ENCODE measurements around the gene TMEM203. TPM values are rescaled to one million over a fixed set of nuclear protein-coding genes. Genes with fewer than 3 reads are reported as not detected.

TMEM203 gene
- polyA plus RNA-seq, 12 donors, result 20.7 to 39.2 (median 31.1) TPM; not detected in 1

DNA sequence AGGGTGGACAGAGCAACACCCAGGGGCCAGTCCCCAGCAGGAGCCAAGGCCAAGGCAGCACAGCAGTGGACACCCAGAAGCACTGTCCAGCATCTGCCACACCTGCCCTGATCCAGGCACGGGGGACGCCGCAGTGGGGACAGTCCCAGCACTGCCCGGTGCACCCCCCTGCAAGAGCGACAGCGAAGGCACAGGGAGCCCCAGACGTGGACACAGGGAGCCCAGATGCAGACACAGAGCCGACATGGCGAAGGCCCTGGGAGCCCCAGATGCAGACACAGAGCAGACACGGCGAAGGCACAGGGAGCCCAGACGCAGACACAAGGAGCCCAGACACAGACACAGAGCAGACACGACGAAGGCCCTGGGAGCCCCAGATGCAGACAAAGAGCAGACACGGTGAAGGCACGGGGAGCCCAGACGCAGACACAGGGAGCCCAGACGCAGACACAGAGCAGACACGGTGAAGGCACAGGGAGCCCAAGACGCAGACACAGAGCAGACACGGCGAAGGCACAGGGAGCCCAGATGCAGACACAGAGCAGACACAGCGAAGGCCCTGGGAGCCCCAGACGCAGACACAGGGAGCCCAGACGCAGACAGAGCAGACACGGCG, 21.4 kb downstream of the TMEM203 start:
- no peak for DNase-seq

DNA sequence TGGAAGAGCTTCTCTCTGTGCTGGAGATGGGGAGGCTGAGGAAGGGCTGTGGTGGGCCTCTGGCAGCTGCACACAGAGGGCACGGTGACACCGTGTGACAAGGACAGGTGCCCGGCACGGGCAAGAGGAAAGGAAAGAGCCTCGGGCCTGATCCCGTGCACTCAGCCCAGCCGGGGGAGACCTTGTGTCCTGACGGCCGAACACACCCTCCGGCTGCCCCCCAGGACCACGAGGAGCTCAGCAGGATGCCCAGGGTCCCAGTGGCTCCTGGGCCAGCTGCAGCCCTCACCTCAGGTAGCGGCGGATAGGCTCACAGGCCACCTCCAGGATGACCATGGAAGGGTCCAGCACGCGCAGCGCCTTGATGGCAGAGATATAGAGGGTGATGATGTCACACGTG, 22.6 kb downstream of the TMEM203 start:
- no peak for DNase-seq

DNA sequence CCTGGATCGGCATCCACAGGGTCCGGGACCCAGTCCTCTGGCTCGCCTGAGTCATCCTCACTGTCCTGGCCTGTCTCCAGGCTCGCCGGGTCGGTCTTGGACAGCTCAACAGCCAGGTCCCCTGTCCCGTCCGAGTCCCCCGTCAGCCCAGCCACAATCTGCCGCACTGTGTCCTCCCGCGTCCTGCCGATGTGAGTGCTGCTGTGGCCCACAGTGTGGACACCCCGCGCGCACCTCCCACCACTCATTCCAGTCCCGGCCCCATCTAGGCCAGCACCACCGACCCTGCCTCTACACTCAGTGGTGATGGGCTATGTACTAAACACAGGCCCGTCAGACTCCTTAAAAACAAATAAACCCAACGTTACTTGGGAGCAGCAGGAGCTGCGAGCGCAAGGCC, 23.8 kb downstream of the TMEM203 start:
- no peak for DNase-seq

DNA sequence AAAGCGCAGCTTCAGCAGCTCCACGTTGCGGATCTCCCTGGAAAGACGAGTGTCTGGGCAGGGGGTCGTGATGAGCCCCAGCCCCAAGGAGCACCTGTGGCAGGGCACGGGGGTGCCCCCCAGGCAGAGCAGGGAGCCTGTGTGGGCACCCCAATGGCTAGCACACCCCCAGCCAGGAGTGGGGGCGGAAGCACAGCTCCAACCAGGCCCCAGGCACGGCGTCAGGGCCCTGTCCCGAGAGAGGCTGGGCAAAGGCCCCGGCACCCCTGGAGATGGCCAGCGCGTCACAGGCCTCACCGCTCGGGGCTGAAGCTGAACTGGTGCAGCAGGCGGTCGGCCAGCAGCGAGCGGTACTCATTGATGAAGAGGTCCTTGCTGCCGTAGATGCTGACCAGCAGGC, 25.0 kb downstream of the TMEM203 start:
- DNase-seq, result no peak

DNA sequence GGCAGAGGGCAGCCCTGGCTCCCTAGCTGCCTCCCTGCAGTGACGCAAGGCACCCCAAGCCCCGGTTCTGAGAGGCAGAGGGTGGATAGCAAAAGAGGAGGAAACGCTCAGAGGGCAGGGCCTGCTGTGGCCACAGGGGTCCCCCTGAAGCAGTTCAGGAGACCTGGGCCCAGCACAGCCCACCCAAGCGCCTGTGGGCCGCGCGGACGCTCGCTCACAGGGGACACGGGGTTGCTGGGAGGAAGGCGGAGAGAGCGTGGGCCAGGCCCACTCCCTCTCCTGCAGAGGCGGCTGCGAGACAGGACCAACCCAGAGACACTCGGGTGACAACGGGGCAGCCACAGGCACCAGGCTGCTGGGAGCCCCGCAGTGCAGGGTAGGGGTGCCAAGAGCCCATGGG, 25.7 kb downstream of the TMEM203 start:
- DNase-seq, result no peak

DNA sequence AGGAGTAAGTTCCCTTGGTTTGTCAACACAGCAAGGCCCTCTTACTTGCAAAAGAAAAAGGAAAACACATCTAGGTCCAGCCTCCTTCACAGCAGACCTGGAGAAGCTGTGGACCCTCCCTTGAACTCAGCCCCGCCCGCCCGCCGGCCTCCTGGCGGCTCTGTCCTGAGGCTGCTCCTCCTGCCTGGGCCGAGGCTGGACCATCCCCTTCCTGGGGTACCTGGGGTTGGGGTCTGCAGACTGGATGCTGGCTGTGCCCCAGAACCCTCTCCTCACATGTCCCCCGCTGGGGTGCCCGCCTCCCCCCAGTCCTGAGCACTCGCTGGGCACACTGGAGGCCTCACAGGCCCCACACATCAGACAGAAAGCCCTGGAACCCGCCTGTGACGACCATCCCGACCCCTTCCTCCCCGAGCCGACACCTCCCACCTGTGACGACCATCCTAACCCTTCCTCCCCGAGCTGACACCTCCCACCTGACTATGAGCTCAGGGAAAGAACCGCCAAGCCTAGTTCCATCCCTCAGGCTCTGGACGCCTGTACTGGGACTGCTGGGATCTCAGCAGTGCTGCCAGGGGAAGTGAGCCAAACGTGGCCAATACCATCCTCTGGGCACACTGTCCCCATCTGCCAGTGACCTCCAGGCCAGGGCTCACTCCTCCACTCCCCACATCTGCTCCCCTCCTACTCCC, 26.4 kb downstream of the TMEM203 start:
- DNase-seq, result no peak

DNA sequence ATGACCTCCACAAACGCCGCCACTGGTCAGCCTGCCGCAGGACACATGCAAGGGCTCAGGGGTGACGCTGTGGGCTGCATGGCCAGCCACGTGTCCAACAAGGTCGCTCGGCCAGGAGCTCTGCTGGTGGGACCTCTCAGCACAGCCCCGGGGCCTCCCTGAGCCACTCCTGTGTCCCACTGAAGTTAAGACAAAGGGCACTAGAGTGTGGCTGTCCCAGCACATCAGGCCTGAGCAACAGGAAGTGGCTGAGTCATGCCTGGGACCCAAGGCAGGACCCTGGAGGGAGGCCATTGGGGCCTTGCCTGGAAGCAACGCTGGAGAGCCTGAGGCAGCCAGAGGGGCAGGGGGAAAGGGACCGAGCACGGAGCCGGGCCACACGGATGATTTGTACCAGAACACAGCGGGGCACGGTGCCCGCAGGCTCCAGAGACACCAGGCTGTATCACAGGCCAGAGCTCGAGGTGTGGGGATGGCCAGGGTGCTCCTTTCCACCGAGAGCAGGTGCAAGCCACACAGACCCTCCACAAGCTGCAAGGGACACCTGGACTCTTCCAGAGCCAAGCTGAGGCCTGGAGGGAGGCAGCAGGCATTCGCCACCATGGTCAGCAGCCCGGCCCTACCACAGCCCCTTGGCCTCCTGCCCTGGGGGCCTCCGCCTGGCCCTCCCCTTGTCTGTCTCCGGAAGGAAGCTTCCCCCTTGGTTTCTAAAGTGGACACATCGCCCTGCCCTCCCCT, 27.1 kb downstream of the TMEM203 start:
- DNase-seq, result no peak

DNA sequence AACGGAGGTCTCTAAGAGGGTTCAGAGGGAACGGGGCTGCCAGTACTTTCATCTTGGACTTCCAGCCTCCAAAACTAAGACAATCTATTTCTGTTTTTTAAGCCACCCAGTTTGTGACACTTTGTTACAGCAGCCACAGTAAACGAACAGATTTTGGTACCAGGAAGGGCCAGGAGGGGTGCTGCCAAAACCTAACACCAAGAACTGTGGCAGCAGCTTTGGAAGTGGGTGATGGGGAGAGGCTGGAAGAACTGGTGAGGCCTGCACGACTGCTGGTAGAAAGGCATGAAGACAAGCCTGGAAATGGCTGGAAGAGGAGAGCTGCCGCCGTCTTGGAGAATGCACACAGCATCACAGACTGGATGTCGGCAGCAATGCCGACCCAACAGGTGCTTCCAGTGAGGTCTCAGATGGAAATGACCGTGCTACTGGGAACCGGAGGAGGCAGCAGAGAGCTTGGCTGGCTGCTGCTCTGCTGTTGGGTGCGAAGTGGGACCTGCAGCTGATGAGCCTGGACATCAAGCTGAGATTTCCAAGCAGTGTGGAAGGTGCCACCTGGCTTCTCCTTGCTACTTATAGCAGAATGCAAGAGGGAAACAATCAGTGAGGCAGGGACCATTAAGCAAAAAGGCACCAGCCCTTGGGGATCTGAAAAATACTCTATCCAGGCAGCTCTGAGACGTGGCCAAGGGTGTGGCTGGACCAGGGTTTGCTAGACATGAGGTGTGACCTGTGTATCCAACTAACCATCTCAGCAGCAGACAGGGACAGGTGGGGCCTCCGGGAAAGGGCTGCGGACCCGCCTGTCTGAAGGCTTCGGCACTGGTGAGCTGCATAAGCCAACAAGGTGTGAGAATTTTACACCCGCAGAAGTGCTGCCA, 28.9 kb downstream of the TMEM203 start:
- no peak for DNase-seq

DNA sequence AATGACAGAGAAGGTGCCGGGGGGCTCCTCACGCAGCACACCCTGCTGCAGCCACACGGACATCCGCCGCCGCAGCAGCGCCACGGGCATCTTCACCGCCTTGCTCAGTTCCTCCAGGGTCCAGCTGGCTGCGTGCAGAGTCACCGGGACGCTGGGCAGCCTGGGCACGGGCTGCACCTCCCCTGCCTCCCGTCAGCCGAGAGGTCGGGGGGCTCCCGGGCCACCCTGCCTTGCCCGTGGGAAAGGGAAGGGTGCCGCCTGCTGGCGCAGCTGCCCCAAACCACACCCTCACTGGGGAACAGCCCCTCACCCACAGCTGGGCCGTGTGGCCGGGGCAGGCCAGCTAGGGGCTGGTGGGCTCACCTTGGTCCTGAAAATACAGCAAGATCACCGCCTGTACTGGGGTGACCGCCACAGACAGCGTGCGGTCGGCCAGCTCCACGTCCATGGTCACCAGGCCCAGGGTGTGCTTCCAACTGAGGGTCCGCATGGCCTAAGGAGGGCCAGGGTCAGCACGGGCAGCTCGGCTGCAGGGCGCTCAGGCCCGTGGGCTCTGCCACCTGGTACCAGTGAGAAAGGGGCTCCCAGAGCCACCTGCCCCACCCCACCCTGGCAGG, 30.0 kb downstream of the TMEM203 start:
- DNase-seq, result no peak

DNA sequence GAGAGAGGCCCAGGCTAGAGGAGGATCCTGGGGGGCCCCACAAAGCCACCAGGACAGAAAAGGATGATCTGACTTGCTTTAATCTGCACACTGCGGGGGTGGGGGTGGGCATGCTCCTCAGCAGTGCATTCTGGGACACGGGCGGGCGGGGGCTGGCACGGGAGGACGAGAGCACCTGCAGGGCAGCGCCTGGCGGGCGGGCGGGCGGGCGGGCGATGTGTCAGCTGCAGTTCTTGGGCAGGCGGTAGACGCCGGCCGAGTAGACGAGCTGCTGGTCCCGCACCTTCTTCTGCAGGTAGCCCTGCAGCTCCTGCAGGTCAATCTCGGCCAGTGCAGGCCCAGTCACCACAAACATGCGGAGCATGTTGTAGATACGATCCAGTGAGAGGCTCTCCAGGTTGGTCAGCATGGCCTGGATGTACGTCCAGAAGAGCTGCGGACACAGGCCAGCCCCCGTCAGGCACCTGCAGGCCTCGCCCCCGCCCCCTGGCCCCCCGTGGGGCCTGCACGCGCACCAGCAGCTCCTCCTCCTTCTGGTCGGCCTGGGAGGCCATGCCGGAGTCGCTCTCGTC, 30.6 kb downstream of the TMEM203 start:
- DNase-seq, result no peak

DNA sequence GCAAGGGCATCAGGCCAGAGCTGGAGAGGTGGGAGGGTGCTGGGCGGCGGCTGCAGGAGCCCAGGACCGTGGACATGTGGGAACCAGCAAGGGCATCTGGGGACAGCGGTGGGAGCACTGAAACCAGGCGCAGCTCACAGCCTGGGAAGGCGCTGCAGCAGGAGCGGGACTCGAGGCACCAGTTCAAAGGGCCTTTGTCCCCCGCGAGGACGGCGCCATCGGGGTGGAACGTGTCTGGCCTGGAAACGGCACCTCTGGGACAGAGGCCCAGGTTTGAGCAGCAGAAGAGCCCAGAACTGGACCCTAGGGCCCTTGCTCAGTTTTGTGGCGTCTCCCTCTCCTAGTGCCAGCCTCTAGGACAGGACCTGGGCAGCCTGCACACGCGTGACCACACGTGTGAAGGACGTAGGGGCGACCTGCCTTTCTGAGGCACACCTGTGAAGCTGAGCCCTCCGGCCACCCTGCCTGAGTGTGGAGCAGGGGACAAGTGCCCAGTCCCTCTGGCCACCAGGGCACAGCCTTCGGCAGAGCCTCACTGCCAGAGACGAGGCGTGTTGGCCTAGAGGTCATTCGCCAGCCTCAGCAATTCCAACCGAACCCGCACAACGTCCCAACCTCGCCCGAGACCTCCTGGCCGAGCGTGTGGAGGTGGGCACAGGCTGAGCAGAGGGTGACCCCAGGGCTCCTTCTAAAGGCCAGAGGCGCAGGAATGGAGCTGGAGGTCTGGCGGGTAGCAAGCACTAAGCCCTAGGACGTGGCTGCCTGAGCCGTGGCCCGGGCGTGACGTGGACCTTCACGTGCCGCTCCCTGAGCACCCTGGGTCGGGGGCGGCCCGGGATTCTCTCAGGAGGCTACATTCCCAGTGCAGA, 31.4 kb downstream of the TMEM203 start:
- DNase-seq, result no peak

DNA sequence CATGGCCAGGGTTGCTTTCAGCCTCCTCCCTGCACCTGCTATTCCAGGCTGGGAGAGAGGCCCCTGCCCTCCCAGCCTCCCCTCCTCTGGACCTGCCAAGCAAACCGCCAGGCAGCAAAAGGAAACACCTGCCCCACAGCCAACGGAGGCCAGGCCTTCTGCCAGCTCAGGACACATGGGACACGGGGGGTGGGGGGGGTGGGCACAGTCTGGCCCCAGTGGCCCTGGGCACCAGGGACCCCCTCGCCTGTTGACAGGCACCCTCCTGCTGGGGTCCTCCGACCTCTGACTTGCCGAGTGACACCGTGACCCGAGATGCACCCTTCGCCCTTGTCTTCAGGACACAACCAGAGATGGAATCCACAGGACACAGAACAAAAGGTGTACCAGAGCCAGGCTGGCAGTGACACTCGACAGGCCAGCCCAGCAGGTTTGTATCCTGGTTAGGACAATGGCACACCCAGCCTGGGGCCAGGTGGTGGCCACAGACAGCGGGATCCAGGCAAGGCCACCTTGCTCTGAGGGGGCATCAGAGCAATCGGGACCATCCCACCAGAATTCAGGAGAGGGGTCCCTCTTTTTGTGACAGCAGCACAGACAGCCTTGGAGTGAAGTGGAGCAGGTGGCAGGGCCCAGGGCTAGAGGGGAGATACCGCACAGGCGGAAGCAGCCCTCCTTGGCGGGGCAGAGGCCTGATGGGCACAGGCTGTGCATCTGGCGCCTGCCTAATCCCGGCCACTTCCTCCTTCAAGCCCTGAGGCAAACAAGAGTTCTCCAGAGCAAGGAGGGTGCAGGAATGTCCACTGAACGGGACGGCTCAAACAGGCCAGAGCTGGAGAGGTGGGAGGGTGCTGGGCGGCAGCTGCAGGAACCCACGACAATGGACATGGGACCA, 32.3 kb downstream of the TMEM203 start:
- no peak for DNase-seq

DNA sequence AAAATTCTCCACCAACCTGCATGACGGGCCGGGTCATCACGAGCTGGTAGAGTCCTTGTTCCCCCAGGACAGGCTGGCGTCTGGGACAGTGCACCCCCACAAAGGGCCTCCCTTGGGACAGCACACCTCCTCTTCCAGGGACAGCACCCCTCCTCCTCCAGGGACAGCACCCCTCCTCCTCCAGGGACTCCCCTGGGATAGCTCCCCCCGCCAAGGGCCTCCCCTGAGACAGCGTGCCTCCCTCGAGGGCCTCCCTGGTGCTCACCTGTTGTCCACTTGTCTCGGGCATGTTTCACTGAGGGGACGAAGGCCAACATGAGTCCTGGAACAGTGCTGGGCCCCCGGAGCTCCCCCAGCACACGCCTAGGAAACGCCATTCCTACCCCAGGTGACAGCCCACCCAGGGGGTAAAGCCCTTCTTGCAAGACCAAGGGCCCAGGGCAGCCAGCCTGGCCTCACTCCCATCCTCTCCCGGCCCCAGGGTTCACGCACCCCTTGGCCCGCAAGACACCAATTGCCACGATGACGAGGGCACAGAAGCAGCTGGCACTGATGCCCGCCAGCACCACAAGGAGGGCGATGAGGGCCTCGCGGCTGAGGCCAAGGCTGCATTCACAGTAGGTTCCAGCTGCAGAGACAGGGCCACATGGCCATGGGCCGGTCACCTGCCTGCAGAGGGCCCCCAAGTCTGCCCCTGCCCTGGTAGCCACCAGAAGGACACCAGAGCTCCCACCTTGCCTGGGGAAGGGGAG, 34.1 kb downstream of the TMEM203 start:
- DNase-seq, result no peak

DNA sequence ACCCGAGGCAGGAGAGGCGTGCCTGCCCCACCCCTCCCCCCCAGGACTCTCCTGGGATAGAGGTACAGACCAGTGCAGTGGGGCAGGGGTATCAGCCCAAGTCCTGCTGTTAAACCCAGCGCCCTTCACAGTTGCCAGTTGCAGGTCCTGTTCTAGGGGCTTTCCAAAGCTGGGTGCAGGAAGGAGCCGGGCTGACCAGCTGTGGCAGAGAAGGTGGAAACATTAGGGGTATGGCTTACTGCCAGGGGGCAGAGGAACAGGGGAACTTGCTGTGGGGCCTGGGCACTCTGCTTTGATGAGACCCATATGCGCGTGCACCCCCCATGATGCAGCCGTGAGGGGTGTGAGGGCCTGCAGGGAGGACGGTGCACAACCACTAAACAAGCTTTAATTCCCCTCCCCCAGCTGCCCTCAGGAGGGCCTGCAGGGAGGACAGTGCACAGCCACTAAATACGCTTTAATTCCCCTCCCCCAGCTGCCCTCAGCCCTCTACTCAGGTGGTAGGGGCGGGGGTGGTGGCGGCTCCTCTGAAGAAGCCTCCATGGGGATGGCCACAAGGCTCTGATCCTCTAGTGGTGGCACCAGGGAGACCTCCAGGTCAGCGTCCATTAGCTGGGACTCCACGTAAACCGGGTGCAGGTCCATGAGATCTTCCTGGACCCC, 34.8 kb downstream of the TMEM203 start:
- DNase-seq, result no peak

DNA sequence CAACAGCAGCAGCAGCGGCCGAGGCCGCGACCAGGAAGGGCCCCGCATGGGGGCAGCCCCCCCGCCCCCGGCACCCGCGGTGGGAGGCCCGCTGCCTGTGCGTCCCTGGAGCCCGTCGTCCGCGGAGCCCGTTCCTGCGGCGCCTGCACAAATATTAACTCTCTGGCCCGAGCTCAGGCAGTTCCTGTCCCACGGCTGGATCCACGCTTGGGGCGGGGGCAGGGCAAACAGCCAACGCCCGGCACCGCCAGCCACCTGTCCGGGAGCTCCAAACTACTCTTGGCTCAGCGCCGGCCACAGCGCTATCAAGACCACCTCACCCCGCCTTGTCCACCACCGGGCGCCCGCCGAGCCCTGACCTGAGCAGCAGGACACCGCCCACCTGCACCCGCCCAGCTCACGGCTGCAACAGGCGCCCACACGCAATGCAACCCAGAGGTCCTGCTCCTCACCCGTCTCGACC, 35.5 kb downstream of the TMEM203 start, which contains the start of gene LRRC26:
Gene LRRC26 (minus strand): TSS at position 156 of the 463 bp plus-strand sequence. CDS start 108 bp downstream, at position 48.
- no peak for DNase-seq

DNA sequence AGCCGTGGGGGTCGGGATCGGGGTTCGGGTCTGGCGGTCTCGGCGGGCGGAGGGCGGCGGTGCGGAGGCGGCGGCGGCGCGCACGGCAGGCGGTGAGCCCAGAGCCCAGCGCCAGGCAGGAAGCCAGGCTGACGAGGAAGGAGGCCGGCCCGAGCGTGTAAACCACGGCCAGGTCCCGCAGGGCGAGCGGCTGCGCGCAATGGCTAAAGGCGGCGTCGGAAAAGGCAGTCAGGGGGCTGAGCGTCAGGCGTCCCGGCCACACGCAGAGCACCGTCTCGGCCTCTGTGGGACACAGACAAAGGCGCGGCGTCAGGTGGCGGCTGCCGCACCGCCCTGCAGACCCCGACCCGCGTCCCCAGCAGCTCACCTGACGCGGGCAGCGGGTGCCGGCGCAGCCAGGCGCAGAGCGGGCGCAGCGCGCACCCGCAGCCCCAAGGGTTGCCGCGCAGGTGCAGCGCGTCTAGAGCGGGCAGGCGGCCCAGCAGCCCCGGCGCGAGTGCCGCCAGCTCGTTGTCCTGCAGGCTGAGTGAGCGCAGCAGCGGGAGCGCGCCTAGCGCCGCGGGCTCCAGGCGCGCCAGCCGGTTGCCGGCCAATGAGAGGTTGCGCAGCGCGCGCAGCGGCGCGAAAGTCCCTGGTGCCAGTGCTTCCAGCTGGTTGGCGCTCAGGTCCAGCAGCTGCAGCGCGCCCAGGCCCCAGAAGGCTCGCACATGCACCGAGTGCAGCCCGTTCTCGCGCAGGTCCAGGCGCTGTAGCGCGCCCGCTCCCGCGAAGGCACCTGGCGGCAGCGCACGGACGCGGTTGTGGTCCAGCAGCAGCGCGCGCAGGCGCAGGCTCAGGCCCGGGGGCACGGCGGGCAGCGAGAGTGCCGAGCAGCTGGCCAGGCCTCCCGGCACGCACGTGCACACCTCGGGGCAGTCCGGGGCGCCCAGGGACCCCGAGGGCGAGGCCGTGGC, 36.3 kb downstream of the TMEM203 start:
- peak; percentile 25 for DNase-seq

DNA sequence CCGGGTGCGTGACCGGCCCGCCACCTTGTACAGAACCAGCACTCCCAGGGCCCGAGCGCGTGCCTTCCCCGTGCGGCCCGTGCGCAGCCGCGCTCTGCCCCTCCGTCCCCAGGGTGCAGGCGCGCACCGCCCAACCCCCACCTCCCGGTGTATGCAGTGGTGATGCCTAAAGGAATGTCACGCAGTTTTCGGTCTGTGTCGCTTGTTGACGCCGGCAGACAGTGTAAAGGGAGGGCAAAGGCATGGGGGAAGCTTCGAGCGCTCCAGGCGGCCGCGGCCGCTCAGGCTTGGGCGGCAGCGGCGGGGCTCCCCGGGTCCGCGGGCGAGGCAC, 36.9 kb downstream of the TMEM203 start:
- no peak for DNase-seq
